K562 (cell line): ENCODE results near the gene SLC44A1. TPM values are rescaled to one million over a fixed set of nuclear protein-coding genes. Genes with fewer than 3 reads are reported as not detected.

ENCODE experiments used
- ATAC-seq: fragments of 200-7000 bp; cut with Tn5 transposase; 3 replicates; pipeline ENCODE4 v1.9.1; 2020; ENCODE audit warnings: moderate library complexity
- BruUV-seq: library from RNA; stranded (reverse); fragments of 400-500 nt; replicated peaks from 2 replicates; lab custom pipeline; 2021; lab: Mats Ljungman, UMichigan
- CTCF ChIA-PET: fragments of 300-600 bp; formaldehyde crosslinking; extraction: SDS; loops from one replicate; lab custom pipeline; 2021; ENCODE audit warnings: low intra/inter-chr PET ratio; lab: Yijun Ruan, JAX
- POLR2A ChIA-PET: fragments of 300-600, 350-650 bp; sonication (Branson Sonifier 250); formaldehyde crosslinking; extraction: SDS; loops from one replicate; lab custom pipeline; 2021; ENCODE audit warnings: antibody characterized with exemption, inconsistent platforms; lab: Yijun Ruan, JAX
- DNase-seq, 4 experiments: peaks; one replicate each; pipeline versions ENCODE4 v3.0.0 to v3.0.0-alpha.2; 2011 to 2018; ENCODE audit warnings: low spot score in 3 of 4, mixed read lengths in 3 of 4; ENCODE audit errors: extremely low read depth in 1 of 4
- FAIRE-seq: peaks from 2 replicates; lab custom pipeline; 2011; peaks lifted over from hg19 to GRCh38; lab: Jason Lieb, UNC
- H2AFZ ChIP-seq: 2 replicates; pipeline ENCODE4 v1.6.0; 2011; ENCODE audit warnings: low read depth, low read length, control low read depth, inconsistent platforms
- H3K27ac ChIP-seq: fragments of 200-600 bp; 3 replicates; pipeline ENCODE4 v1.8.0; 2011; ENCODE audit warnings: low read depth, mild to moderate bottlenecking, control low read depth, inconsistent platforms, low read length, moderate library complexity, mixed read lengths; ENCODE audit errors: extremely low read depth
- H3K27me3 ChIP-seq, 2 experiments: fragments of 300-600 bp in 1 of 2; 2 replicates in 1 of 2; 3 replicates in 1 of 2; pipeline versions ENCODE4 v1.6.0 to v1.8.0; 2011; ENCODE audit warnings: inconsistent platforms in 2 of 2, low read length in 2 of 2, mild to moderate bottlenecking in 1 of 2, mixed read lengths in 1 of 2, moderate library complexity in 1 of 2; ENCODE audit not compliant: control insufficient read depth in 2 of 2, insufficient read depth in 2 of 2
- H3K36me3 ChIP-seq: fragments of 300-600 bp; 3 replicates; pipeline ENCODE4 v1.8.0; 2011; ENCODE audit warnings: mild to moderate bottlenecking, low read length, inconsistent platforms; ENCODE audit not compliant: control insufficient read depth, insufficient read depth
- H3K4me1 ChIP-seq, 2 experiments: fragments of 200-600 bp in 1 of 2; replicated peaks in 1 of 2; 2 replicates in 1 of 2; 3 replicates in 1 of 2; pipeline versions ENCODE4 v1.5.1 to v1.8.0; 2011; ENCODE audit warnings: inconsistent platforms in 2 of 2, low read length in 2 of 2, mild to moderate bottlenecking in 1 of 2, mixed read lengths in 1 of 2, moderate library complexity in 1 of 2; ENCODE audit not compliant: control insufficient read depth in 2 of 2, insufficient read depth in 2 of 2
- H3K4me2 ChIP-seq: 2 replicates; pipeline ENCODE4 v1.6.1; 2011; ENCODE audit warnings: low read length, control low read depth, inconsistent platforms, mixed read lengths; ENCODE audit not compliant: insufficient read depth
- H3K4me3 ChIP-seq: fragments of 200-600 bp; sonication (generic), shearing (Covaris generic); 2 replicates; pipeline ENCODE4 v1.5.1; 2016; ENCODE audit warnings: control low read depth, inconsistent platforms
- H3K79me2 ChIP-seq: fragments of 200-600 bp; 3 replicates; pipeline ENCODE4 v1.8.0; 2011; ENCODE audit warnings: low read length, inconsistent platforms; ENCODE audit not compliant: control insufficient read depth, insufficient read depth
- H3K9ac ChIP-seq, 2 experiments: 2 replicates each; pipeline versions ENCODE4 v1.6.0 to v1.6.1; 2011; ENCODE audit warnings: low read depth in 2 of 2, low read length in 2 of 2, control low read depth in 1 of 2, inconsistent platforms in 1 of 2, mild to moderate bottlenecking in 1 of 2, mixed read lengths in 1 of 2; ENCODE audit not compliant: insufficient read depth in 1 of 2
- H3K9me1 ChIP-seq: one replicate; pipeline ENCODE4 v1.6.0; 2011; ENCODE audit warnings: inconsistent platforms, mild to moderate bottlenecking, low read length, moderate library complexity; ENCODE audit not compliant: control insufficient read depth, insufficient read depth
- H3K9me3 ChIP-seq: replicated peaks from 2 replicates; pipeline ENCODE4 v1.5.1; 2011; ENCODE audit warnings: low read depth, low read length, inconsistent platforms; ENCODE audit not compliant: control insufficient read depth, insufficient read depth
- H4K20me1 ChIP-seq: replicated peaks from 2 replicates; pipeline ENCODE4 v1.6.1; 2011; ENCODE audit warnings: low read length, inconsistent platforms, mixed read lengths; ENCODE audit not compliant: control insufficient read depth, insufficient read depth
- DACH1 ChIP-seq: fragments of 450-650 bp; IDR thresholded peaks from 2 replicates; pipeline ENCODE4 v1.6.1; 2018; ENCODE audit not compliant: partially characterized antibody
- FIP1L1 ChIP-seq: fragments of 200-400 bp; formaldehyde crosslinking; IDR thresholded peaks from 2 replicates; pipeline ENCODE4 v1.6.1; 2018; ENCODE audit warnings: mild to moderate bottlenecking, low read depth, low read length; ENCODE audit not compliant: poor library complexity, severe bottlenecking
- MBD1 ChIP-seq: fragments of 250-450 bp; sonication (Bioruptor Pico); IDR thresholded peaks from 2 replicates; pipeline ENCODE4 v1.8.0; 2022; ENCODE audit warnings: inconsistent platforms
- TAF15 ChIP-seq: fragments of 200-400 bp; formaldehyde crosslinking; IDR thresholded peaks from 2 replicates; pipeline ENCODE4 v1.6.1; 2017; ENCODE audit warnings: mild to moderate bottlenecking, low read depth, low read length, moderate library complexity
- THAP7 ChIP-seq: fragments of 250-450 bp; sonication (Bioruptor Pico); IDR thresholded peaks from 2 replicates; pipeline ENCODE4 v1.5.0; 2021
- ZNF174 ChIP-seq: fragments of 250-450 bp; sonication (Bioruptor Pico); IDR thresholded peaks from 2 replicates; pipeline ENCODE4 v1.4.0; 2020; ENCODE audit warnings: mild to moderate bottlenecking
- WGBS: fragments of 100-300 bp; shearing (Covaris generic); methylation state at CpG from one replicate; pipeline ENCODE4 v1.1.6; 2016; ENCODE audit warnings: low coverage, mixed read lengths; ENCODE audit not compliant: insufficient coverage; ENCODE audit errors: missing lambda C conversion rate; 5-methylcytosine and 5-hydroxymethylcytosine counted together
- in situ Hi-C: fragments of 300-500 bp; cut with MboI; formaldehyde crosslinking; loops from 4 replicates; pipeline ENCODE4 v1.15.0; 2018; ENCODE audit warnings: inconsistent platforms, mixed read lengths
- intact Hi-C: fragments of 100-400 bp; cut with micrococcal nuclease; formaldehyde crosslinking; loops from 2 replicates; pipeline ENCODE4 v1.14.2; 2022
- polyA plus RNA-seq, 8 experiments: library from polyadenylated mRNA; depleted of rRNA in 4 of 8; stranded (reverse) in 5 of 8; unstranded in 3 of 8; fragments of >200 nt; fragmentation: Nextera tagmentation in 2 of 8; fragmentation: Illumina TruSeq in 1 of 8; extraction: Ambion mirVana in 2 of 8; extraction: Trizol in 1 of 8; gene quantifications; 2 replicates each; pipeline versions ENCODE4 v1.2.1 to v1.2.3, GENCODE V29; 2011 to 2014; ENCODE audit warnings: inconsistent platforms in 1 of 8, missing spikeins in 1 of 8
- total RNA-seq, 7 experiments: library from RNA; depleted of rRNA in 6 of 7; stranded (reverse); fragments of >200 nt in 6 of 7; fragmentation: Illumina TruSeq in 2 of 7; extraction: Trizol in 2 of 7; gene quantifications; 2 replicates each; pipeline versions ENCODE4 v1.2.1 to v1.2.3, GENCODE V29; 2011 to 2021; ENCODE audit warnings: low replicate concordance in 1 of 7
- TF ChIP-seq, protein P1 (sequence below): sonication (generic); formaldehyde crosslinking; IDR thresholded peaks from 2 replicates; pipeline ENCODE4 v1.8.1; 2023; ENCODE audit warnings: mild to moderate bottlenecking, missing genetic modification reagents

Gene SLC44A1
- total and polyA plus RNA-seq, 9 of the 15 experiments (the other 6 are each of a cell fraction or from before 2014, with no cell fraction given), result 0.11 to 0.59 (median 0.30) TPM

DNA sequence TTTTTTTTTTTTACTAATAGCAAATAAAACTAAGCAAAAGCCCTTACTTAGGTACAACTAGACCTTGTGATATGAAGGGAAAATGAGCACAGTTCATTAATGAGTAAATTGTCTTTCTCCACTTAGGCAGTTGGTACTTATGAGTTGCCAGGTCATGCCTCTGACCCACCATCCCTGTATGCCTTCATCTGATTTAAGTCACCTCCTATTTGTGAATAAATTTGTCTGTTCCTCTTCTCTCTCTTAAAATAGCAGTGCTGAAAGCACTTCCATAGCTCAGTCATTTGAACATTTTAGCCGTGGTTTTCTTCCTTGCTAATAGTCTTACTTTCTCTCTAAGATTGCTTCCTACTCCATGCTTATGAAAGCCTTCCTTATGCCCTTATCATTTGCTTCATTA, 61.4 kb downstream of the SLC44A1 start:
- DNase-seq (no peak), FAIRE-seq (no peak), ATAC-seq (no peak)
- Histone ChIP-seq H3K4me2 (no peak overlapping the region), H3K27ac (no peak overlapping the region), H3K27me3 (no peaks in the 10 kb centered on the region), H3K9me1 (no peaks in the 10 kb centered on the region), H3K36me3 (no peaks in the 10 kb centered on the region), H2AFZ (no peak overlapping the region), H3K9me3 (no peaks in the 10 kb centered on the region), H3K9ac (no peak overlapping the region), H3K4me3 (no peak overlapping the region), H4K20me1 (no peaks in the 10 kb centered on the region), H3K4me1 (no peaks in the 10 kb centered on the region), H3K79me2 (no peaks in the 10 kb centered on the region)
- in situ Hi-C loops (no loop called here), intact Hi-C loops (no loop called here)
- ChIA-PET POLR2A (no interaction called here), CTCF (no interaction called here)
- 0% methylated on average over 1 of the region's 1 CpG for WGBS
- TF ChIP-seq, protein P1, sequence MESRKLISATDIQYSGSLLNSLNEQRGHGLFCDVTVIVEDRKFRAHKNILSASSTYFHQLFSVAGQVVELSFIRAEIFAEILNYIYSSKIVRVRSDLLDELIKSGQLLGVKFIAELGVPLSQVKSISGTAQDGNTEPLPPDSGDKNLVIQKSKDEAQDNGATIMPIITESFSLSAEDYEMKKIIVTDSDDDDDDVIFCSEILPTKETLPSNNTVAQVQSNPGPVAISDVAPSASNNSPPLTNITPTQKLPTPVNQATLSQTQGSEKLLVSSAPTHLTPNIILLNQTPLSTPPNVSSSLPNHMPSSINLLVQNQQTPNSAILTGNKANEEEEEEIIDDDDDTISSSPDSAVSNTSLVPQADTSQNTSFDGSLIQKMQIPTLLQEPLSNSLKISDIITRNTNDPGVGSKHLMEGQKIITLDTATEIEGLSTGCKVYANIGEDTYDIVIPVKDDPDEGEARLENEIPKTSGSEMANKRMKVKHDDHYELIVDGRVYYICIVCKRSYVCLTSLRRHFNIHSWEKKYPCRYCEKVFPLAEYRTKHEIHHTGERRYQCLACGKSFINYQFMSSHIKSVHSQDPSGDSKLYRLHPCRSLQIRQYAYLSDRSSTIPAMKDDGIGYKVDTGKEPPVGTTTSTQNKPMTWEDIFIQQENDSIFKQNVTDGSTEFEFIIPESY (CRISPR knock-in tag), result no peak
- TF ChIP-seq TAF15 (no peak), ZNF174 (no peak), THAP7 (CRISPR knock-in tag) (no peak), FIP1L1 (no peak), DACH1 (no peak), MBD1 (CRISPR knock-in tag) (no peak)
- no TSS peak for BruUV-seq
